Ammon's horn (tissue), 1 donor: ENCODE results near the gene EFCAB8.
"Not testable (repeated sequence)": the region's sequence is repeated elsewhere in the genome, so short reads cannot be mapped to it uniquely, and the experiment has no call there.

Experiments used
- DNase-seq: peaks from one replicate; pipeline ENCODE4 v3.0.0-alpha.2; 2016; ENCODE audit warnings: low spot score

Gene EFCAB8

DNA sequence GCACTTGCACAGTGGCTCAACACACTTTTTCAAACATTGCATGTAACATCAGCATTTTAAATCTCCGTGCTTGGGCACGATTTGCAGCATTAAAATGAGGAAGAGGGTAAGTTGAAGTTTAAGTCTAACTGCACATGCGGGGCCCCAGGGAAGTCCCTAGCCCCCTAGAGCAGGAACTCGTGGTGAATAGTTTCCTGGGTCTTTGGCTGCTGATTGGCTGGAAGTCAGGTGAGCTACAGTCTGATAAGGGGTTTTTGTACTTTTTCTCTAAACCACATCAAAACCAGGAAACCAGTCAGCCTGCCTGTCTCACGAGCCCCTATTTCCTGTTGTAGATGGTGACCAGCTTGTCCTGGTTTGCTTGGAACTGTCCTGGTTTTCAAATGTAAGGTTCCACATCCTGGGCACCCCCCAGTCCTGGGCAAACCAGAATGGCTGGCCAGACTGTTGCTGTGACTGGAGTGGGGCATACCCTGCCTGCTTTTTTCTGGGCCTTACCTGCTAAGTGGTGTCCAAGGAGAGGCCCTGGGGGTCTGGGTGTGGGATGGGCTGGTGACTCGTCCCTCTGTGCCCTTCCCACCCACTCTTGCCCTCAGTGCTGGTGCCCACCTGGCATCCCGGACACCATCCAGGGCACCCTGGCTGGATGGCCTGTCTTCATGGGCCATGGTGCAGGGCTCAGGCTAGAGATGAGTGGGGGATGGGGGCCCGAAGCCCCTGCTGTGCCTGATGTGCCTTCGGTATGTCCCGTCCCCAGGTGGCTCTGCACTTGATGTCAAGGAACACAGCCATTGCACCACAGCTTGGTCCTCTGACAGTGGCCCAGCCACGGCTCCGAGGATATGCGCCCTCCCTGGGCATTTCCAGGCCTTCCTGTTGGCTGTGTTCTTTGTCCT is 113.7 kb downstream of the EFCAB8 start:
- no peak for DNase-seq

DNA sequence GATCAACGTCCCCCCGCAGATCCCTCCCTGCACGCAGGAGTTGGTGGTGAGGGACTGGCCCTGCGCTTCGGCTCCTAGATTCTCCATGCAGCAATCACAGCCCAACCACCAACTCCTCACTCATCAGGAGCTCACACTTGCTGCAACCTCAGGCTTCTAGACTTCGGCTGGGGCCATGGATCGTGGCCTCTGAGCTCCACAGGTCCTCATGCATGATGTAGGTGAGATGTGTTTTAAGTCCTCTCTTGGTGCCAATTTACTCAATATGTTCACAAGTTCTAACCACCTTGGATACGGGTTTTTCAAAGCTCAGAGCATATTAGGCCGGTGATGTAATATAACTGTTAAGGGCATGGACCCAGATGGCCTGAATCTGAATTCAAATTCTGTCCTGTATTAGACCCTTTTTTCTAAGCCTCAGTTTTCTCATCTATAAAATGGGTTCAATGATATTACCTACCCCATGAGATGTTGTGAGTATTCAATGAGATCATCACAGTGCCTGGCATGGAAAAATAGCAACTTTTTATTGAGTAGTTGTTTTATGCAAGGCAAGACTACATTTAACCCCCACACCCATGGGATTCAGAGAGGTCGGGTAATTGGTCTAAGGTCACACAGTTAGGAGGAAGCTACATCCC is 114.5 kb downstream of the EFCAB8 start:
- no peak for DNase-seq

DNA sequence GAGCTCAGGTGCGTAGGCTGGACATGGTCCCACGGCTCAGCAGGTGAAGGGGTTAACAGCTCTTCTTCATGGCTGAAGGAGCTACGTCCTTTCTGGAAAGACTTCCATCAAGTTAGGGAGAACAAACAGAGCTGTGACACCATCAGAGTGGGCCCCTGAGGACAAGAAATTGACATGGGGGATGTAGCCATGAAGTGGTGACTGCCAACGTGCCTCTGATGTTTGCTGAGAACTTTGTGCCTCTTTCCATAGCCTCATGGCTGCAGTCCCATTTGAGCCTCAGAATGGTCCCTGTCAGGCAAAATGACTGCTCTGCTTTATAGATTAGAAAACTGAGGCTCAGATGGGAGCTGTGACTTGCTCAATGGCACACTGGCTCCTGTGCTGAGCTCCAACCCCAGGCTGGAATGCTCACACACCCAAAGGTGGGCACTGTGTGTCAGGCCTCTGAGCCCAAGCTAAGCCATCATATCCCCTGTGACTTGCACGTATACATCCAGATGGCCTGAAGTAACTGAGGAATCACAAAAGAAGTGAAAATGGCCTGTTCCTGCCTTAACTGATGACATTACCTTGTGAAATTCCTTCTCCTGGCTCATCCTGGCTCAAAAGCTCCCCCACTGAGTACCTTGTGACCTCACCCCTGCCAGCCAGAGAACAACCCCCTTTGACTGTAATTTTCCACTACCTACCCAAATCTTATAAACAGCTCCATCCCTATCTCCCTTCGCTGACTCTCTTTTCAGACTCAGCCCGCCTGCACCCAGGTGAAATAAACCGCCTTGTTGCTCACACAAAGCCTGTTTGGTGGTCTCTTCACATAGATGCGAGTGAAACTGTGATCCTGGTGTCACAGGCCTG is 115.7 kb downstream of the EFCAB8 start:
- not testable (repeated sequence) for DNase-seq

DNA sequence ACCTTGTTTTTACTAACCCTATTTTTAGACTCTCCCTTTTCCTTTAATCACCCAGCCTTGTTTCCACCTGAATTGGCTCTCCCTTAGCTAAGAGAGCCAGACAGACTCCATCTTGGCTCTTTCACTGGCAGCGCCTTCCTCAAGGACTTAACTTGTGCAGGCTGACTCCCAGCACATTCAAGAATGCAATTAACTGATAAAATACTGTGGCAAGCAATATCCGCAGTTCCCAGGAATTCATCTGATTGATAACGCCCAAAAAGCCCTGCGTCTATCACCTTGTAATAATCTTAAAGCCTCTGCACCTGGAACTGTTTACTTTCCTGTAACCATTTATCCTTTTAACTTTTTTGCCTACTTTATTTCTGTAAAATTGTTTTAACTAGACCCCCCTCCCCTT is 116.4 kb downstream of the EFCAB8 start:
- not testable (repeated sequence) for DNase-seq

DNA sequence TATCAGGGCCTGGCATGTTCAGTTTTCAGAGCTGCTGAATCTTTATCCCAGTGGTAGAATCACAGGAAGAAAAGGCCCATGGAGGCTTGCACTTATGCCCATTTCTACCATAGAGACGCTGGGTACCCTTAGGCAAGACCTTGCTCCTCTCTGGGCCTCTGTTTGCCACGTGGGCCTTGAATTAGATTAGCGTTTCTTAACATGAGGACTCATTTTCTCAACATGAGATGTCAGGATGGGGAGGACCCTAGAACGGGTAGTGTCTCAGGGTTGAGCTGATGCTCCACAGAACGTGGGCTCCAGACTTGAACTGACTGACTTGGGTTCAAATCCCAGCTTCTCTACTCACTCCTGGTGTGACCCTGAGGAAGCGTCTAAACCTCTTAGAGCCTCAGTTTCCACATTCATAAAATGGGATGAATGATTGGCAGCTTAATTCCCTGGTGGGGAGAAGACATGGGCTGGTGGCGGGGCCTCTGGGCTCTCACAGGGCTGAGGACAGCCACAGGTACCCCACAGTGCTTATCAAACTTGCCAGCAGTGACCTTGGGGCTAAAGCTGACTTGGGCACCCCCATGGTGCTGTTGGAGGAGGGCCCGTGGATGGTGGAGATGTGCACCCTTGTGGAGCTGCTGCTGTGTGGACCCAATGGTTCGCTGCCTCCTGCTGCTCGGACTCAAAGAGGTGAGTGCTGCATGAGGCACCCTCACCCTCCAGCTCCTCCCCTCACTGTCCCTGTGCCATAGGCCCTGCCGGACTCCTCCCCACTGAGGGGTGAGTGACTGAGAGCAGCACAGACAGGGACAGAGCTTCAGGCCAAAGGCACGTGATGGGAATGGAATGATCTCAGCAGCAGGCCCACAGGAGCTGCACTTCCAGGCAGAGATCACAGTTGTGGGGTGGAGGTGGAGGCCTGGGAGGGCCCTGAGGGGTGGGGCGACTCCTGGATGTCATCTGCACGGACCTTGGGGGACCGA is 117.3 kb downstream of the EFCAB8 start:
- DNase-seq: no peak

DNA sequence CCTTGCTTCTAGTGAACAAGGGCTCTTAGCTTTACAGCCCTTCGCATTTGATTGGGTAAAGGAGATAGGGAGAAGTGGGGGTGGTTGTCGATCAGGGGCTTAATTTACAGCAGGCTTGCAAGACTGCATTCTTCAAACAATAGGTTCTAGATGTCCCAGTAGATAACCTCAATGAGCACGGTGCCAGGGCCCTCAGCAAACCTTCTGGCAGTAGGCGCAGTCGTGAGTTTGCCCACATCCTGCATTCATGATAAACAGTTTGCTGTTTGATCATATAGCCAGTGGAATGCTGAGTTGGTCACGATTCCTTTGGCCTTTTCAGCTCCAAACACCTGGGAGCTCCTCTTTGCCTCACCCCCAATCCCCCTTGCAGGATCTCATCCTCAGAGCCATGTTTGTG is 118.0 kb downstream of the EFCAB8 start:
- DNase-seq: no peak

DNA sequence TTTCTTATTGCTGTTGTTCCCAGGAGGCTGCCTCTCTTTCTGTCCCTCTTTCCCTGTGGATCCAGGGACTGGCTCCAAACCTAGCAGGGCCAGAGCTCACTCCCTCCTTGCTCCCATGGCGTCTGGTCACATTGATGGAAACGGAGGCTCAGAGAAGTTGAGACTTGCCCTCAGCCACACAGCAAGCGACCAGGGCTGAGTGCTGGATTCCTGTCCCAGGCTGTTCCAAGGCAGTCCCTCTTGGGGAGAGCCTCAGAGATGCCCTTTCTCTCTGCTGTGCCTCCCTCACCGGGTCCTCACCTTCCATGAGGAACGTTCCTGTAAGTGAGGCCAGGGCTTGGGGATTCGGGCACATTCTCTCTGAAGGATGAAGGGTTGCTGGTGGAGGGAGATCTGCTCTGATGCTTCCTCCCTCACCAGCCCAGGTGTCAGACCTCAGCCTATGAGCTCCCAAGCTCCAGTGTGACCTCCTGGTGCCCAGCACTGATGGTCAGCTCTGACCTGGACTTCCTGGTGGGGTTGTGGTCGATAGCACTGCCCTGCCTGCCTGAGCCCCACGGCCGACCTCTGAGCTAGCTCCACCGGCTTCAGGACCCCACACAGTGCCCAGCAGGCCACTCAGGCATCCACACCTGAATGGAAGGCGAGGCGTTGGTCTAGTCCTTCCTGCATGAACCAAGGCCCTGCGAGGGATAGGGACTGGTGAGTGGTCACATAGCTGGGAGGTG is 118.7 kb downstream of the EFCAB8 start:
- DNase-seq: no peak

DNA sequence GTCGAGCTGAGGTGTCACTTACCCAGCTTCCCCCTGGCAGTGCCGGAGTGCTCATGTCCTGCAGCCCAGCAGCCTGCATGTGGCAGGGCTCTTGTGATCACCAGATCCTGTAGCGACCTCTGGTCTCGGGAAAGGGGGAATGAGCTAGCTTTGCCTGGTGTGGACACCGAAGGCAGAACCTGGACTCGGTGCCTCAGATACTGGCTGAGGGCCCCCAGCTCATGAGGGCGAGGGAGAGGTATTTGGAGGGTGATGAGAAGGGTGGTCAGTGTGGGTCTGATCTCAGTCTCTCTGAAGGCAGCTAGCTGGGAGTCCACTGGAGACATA is 119.2 kb downstream of the EFCAB8 start:
- no peak for DNase-seq

DNA sequence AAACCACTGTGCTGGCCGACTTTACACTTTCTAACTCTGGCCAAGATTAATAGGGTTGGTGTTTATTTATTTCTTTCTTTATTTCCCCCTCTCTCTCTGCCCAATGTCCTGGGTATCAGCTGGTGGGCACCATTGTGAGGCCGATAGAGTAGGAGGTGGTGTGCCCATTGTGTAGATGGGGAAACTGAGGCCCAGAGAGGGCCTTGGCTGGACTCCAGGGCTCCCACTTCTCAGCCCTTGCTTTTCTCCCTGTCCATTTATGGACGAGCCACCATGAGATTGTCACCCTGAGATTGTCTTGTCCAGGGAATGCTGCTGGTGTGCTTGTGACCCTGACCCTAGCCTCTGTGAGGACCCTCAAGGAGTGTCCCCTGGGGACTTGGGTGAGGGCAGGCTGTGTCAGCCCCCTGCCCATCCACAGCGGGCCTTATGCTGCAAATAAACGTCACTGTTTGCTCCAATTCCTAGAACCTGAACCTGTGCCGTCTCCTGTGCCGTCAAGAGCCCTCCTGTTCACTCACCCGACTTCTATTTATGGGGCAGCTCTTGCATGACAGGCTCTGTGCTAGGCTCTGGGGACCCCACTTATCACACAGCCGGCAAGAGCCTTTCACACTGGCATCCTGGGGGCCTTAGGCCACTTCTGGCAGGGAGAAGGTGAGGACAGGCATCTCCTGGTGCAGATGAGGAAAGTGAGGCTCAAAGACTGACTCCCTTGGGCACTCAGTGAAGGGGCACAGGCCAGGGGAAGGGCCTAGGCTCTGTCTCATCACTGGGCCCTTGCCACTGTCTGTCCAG is 120.7 kb downstream of the EFCAB8 start:
- DNase-seq: no peak

DNA sequence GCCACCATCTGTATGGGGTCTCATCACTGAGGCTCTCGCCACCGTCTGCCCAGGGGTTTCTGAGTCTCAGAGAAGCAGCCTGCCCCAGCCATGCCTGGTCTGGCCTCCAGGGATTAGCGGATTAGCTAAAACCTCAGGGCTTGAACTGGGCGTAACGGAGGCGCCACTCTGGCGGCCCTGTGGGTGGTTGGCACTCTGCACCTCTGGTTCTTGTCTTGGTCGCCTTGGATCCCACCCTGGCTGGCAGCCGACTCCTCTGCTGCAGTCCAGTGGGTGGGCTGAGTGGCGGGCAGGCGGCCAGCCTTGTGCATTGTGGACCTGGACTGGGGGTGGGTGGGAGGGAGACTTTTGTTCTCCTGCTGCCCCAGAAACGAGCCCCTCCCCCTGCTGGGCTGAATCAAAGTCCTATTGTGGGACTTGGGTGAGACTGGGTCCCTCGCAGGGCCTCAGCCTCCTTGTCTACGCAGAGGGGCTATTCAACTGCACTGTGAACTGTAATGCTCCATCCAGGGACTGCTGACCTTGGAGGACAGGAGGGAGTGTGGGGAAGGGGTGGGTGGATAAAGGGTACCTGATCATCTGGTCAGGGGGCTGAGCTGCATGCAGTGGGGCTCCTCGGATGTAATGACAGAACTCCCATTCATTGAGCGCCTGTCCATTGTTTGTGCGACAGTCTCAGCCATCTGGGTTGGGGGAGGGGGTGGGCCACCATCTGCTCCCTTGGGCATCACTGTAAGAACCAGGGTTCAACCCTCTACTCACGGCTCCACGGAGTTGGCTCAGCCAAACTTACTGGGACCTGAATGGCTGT is 121.6 kb downstream of the EFCAB8 start:
- DNase-seq: peak; percentile 91

DNA sequence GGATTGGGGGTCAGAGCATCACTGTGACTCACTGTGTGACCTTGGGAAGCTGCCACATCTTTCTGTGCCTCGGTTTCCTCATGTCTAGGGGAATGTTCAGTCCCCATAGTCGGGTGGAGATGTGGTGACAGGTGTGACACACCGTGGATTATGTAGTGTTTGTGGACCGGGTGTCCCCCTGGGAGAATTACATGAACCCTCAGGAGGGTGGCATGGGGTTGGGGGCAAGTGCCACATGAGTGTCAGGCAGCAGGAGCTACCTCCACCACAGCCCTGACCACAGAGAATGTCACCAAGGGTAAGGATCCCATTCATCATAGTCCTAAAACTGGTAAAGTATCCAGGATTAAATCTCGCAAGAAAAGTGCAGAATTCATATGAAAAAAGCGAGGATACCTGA is 122.3 kb downstream of the EFCAB8 start:
- DNase-seq: no peak

DNA sequence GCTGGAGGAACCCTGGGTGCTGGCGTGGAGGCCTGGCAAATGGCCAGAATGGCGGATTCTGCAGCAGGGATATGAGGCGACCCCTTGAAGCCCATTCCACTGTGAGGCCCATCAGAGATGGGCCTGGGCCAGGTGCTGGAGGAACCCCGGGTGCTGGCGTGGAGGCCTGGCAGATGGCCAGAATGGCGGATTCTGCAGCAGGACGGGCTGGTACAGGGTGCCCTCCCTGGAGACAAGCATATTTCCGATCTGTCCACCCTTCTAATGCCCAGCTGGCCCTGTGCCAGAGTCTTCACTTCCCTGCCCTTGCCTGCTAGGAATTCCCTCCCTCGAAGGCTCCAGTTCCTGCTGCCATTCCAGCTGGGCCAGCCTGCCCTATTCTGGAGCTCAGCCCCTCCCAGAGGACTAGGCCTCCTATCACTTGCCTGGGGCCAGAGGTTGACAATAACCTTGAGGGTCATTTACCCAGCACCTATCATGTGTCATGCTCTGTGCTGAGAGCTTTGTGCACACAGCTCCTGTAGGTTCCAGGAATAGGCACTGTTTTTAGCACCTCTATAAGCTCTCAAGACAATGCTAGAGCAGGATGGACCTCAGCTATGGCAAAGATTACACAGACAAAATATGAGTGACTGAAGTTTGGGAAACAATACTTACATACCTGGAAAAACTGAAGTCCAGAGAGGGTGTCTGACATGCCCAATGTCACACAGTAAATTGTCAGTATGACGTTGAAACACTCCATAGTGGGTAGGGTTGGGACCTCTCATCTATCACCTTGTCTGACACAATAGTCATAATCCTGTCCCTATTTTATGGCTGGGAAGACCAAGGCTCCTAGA is 124.1 kb downstream of the EFCAB8 start:
- DNase-seq: peak; percentile 53

DNA sequence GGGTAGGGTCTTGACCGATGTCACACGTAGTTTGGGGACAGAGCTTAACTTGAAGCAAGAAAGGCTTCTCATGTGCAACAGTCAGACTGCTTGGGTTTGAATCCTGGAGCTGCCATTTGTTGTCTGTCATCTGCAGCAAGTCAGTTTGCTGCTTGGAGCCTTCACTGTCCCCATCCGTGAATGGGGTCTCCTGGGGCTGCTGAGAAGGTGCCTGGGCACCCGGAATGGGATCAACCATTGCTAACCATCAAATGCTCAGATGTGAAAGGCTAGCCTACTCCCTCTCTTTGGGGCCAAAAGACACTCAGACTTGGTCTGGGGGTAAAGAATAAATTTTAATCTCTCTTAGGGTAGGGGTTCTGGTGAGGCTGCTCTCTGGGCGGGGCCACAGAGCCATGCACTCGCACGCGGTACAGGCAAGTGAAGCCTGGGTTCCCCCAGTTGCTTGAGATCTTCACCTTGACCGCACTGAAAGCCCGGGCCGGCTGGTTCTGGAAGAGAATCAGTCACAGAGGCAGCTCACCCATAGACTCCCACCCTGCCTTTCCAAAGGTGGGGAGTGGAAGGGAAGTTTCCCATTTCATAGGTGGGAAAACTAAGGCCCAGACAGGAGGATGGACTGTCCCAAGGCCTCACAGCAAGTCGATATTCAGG is 124.9 kb downstream of the EFCAB8 start:
- DNase-seq: no peak

DNA sequence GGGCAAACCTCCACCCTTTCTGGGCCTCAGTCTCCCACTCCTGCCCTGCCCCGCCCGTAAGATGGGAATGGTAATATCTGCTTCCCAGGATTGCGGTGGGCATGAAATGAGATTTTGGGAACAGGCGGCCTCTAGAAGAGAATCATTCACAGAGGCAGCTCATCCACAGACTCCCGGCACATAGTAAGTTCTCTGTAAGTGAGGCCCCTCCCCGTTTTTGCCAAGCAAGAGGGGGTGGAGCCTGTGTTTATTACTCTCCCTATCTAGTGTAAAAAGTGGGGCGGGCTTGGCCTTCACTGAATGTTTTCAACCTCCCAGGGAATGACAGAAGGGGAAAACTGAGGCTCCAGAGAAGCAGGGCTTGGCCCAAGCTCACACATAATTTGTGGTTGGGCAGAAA is 125.5 kb downstream of the EFCAB8 start:
- DNase-seq: peak; percentile 84

DNA sequence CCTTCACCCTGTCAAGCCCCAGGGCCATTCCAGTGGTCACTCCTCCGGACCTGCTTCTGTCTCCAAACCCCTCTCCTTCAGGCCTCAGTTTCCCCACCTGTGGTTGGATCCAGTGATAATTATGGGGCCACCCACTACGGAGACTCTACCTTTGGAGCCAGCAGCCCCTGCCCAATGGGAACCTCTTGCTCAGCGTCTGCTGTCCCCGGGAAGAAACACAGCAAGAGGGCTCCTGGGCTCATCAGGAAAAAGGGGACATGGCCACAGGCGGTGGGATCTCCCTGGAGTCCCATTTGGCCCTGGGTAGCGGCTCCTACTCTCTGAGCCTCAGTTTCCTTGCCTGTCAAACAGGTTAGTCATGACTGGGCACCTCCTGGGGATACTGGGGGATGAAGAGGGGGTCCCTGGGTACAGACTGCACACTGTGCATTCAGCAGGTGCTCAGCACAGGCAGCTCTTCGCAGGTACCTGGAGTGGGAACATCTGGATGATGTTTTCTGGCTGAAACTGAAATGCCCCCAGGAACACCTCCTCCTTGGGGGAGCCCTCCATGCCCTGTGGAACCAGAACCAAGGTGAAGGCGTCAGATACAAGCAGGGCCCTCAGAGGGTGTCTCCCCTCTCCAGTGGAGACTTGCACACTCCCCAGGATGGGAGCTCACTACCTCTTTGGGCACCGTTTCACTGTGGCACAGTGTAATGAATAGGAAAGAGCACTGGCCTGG is 126.1 kb downstream of the EFCAB8 start:
- DNase-seq: no peak

DNA sequence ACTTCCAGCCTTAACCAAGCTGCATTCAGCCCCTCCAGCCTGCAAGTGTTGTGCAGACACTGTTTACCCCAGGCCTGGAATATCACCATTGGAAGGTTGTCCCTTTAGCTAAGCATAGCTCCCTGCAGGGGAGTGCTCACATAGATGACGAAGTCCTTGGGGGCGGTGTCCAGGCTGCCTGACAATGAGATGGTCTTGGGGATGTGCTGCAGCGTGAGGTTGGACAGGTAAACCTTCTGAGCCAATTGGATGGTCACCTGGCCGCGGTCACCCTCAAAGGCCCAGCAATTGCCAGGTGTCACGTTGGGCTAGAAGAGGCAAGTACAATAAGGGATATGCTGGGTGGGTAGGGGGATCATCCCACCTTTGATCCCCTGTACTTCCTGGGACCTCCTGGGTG is 126.9 kb downstream of the EFCAB8 start:
- no peak for DNase-seq
